OCI-LY1 (cell line): ENCODE data around the gene NF2.

ENCODE experiments used
- H2AFZ ChIP-seq: fragments of 200-600 bp; sonication (generic), shearing (Covaris generic); 2 replicates; pipeline ENCODE4 v1.6.0; 2014; ENCODE audit warnings: antibody characterized with exemption, mild to moderate bottlenecking, low read length
- H3F3A ChIP-seq: fragments of 200-600 bp; sonication (generic), shearing (Covaris generic); 2 replicates; pipeline ENCODE4 v1.6.0; 2014; ENCODE audit warnings: mild to moderate bottlenecking, antibody characterized with exemption, low read length, moderate library complexity; ENCODE audit not compliant: insufficient read depth
- H3K27ac ChIP-seq: fragments of 200-600 bp; sonication (generic); 2 replicates; pipeline ENCODE4 v1.5.1; 2014; ENCODE audit warnings: low read length, mixed run types, mild to moderate bottlenecking, low read depth; ENCODE audit not compliant: poor library complexity, severe bottlenecking
- H3K27me3 ChIP-seq: fragments of 200-600 bp; sonication (generic); 2 replicates; pipeline ENCODE4 v1.6.0; 2014; ENCODE audit warnings: antibody characterized with exemption, mild to moderate bottlenecking, low read length, moderate library complexity; ENCODE audit not compliant: insufficient read depth
- H3K36me3 ChIP-seq: fragments of 200-600 bp; sonication (generic); 2 replicates; pipeline ENCODE4 v1.6.1; 2014; ENCODE audit warnings: mild to moderate bottlenecking, antibody characterized with exemption, low read length, moderate library complexity, mixed read lengths; ENCODE audit not compliant: insufficient read depth
- H3K4me1 ChIP-seq: fragments of 200-600 bp; sonication (generic); 2 replicates; pipeline ENCODE4 v1.5.1; 2014; ENCODE audit warnings: mild to moderate bottlenecking, low read length, moderate library complexity; ENCODE audit not compliant: insufficient read depth, severe bottlenecking
- H3K4me2 ChIP-seq: fragments of 200-600 bp; sonication (generic), shearing (Covaris generic); 2 replicates; pipeline ENCODE4 v1.6.1; 2014; ENCODE audit warnings: low read length
- H3K4me3 ChIP-seq: fragments of 200-600 bp; sonication (generic); 2 replicates; pipeline ENCODE4 v1.5.1; 2014; ENCODE audit warnings: low read length, low read depth, mild to moderate bottlenecking, mixed read lengths; ENCODE audit not compliant: poor library complexity, severe bottlenecking
- H3K79me2 ChIP-seq: fragments of 200-600 bp; shearing (Covaris generic); 2 replicates; pipeline ENCODE4 v1.6.1; 2016; ENCODE audit warnings: mixed run types, low read length, mixed read lengths; ENCODE audit not compliant: insufficient read depth
- H3K9ac ChIP-seq: fragments of 200-600 bp; sonication (generic), shearing (Covaris generic); 2 replicates; pipeline ENCODE4 v1.6.1; 2014; ENCODE audit warnings: mild to moderate bottlenecking, low read length, mixed read lengths
- H3K9me2 ChIP-seq: fragments of 200-600 bp; sonication (generic), shearing (Covaris generic); 2 replicates; pipeline ENCODE4 v1.6.1; 2014; ENCODE audit warnings: low read depth, mild to moderate bottlenecking, low read length, mixed read lengths
- H3K9me3 ChIP-seq: fragments of 200-600 bp; shearing (Covaris generic); 2 replicates; pipeline ENCODE4 v1.6.1; 2014; ENCODE audit warnings: low read length, mixed read lengths
- H4K20me1 ChIP-seq: fragments of 200-600 bp; sonication (generic), shearing (Covaris generic); 2 replicates; pipeline ENCODE4 v1.6.0; 2016; ENCODE audit warnings: mild to moderate bottlenecking, low read length; ENCODE audit not compliant: insufficient read depth
- EZH2 ChIP-seq: fragments of 200-600 bp; sonication (generic), shearing (Covaris generic); IDR thresholded peaks from 2 replicates; pipeline ENCODE4 v1.8.0; 2017; ENCODE audit warnings: borderline replicate concordance, mixed run types, mild to moderate bottlenecking, antibody characterized with exemption, low read length, moderate library complexity, mixed read lengths
- TF ChIP-seq, protein P1 (sequence below): fragments of 200-600 bp; sonication (generic), shearing (Covaris generic); IDR thresholded peaks from 2 replicates; pipeline ENCODE4 v1.5.1; 2017; ENCODE audit warnings: mild to moderate bottlenecking, antibody characterized with exemption, low read length, moderate library complexity, mixed read lengths

NF2 gene

DNA sequence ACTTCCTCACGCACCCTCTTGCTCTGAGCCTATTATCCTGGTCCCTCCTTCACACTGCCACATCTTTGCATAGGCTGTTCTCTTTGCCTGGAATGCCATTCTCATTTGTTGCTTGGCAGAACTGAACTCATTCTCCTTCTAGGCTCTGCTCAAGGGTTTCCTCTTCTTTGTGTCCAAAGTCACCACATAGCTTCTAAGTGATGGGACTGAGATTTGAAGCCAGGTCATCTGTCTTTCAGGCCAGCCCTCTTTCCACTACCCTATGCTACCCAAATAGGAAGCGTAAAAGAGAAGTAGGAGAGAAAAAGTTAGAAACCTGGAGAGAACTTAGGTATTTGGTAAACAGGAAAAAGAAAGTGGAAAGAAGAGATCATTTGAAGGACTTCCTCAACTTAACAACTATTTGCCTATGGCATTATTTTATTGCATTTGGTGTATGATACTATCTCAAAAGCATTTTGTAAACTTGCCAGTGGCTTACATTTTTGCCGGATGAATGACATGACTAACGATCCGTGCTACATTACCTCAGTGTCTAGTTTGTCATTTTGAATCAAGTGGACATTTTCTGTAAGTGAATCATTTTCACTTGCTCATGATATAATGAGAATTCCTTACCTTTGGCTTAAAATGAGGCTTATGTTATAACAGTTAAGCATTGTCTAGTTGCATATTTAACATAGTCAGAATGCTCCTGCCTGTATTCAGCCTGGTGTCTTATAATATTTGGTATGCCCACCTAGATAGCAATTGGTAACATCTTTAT lies 18.5 kb downstream of the NF2 start:
- peak overlapping the region; percentile 39 for H3K27ac ChIP-seq
- no peaks in the 10 kb centered on the region for H4K20me1 ChIP-seq
- no peaks in the 10 kb centered on the region for H3K9me2 ChIP-seq
- no peaks in the 10 kb centered on the region for H3K9me3 ChIP-seq
- no peak overlapping the region for H3K9ac ChIP-seq
- H3K79me2 ChIP-seq, result peaks cover 24% of the 10 kb centered on the region
- H3K4me1 ChIP-seq, result peaks cover 23% of the 10 kb centered on the region
- no peaks in the 10 kb centered on the region for H3K27me3 ChIP-seq
- no peak overlapping the region for H2AFZ ChIP-seq
- TF ChIP-seq, protein P1, sequence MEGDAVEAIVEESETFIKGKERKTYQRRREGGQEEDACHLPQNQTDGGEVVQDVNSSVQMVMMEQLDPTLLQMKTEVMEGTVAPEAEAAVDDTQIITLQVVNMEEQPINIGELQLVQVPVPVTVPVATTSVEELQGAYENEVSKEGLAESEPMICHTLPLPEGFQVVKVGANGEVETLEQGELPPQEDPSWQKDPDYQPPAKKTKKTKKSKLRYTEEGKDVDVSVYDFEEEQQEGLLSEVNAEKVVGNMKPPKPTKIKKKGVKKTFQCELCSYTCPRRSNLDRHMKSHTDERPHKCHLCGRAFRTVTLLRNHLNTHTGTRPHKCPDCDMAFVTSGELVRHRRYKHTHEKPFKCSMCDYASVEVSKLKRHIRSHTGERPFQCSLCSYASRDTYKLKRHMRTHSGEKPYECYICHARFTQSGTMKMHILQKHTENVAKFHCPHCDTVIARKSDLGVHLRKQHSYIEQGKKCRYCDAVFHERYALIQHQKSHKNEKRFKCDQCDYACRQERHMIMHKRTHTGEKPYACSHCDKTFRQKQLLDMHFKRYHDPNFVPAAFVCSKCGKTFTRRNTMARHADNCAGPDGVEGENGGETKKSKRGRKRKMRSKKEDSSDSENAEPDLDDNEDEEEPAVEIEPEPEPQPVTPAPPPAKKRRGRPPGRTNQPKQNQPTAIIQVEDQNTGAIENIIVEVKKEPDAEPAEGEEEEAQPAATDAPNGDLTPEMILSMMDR, result no peak
- TF ChIP-seq EZH2, result no peak
- H3K36me3 ChIP-seq, result peaks cover 2% of the 10 kb centered on the region; the same call in 1 of the 2 replicates
- no peaks in the 10 kb centered on the region for H3F3A ChIP-seq
- H3K4me3 ChIP-seq, result no peak overlapping the region
- H3K4me2 ChIP-seq, result peak overlapping the region; percentile 3; the same call in 1 of the 2 replicates

DNA sequence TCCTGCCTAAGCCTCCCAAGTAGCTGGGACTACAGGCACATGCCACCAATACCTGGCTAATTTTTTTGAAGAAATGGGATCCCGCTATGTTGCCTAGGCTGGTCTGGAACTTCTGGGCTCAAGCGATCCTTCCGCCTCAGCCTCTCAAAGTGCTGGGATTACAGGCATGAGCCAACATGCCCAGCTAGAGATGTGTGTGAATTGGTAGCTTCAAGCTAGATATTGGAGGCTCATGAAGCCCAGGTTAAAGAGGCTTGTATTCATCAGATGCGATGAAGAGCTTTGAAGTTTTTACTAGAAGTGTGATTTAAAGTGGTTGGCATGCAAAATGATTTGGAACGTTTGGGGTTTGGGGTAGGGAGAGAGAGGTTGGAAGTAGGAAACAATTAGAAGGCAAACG lies 19.6 kb downstream of the NF2 start:
- no peaks in the 10 kb centered on the region for H3K9me2 ChIP-seq
- H3K27ac ChIP-seq, result peak overlapping the region; percentile 38
- H3F3A ChIP-seq, result no peaks in the 10 kb centered on the region
- no peaks in the 10 kb centered on the region for H3K9me3 ChIP-seq
- H2AFZ ChIP-seq, result no peak overlapping the region
- peaks cover 33% of the 10 kb centered on the region for H3K79me2 ChIP-seq
- peak overlapping the region; percentile 9; the same call in 1 of the 2 replicates for H3K4me2 ChIP-seq
- no peaks in the 10 kb centered on the region for H3K27me3 ChIP-seq
- H3K4me3 ChIP-seq, result no peak overlapping the region
- TF ChIP-seq, protein P1, result no peak
- TF ChIP-seq EZH2, result no peak
- peaks cover 4% of the 10 kb centered on the region; the same call in 1 of the 2 replicates for H3K36me3 ChIP-seq
- H4K20me1 ChIP-seq, result no peaks in the 10 kb centered on the region
- H3K9ac ChIP-seq, result no peak overlapping the region; the same call in 1 of the 2 replicates
- H3K4me1 ChIP-seq, result peaks cover 23% of the 10 kb centered on the region

DNA sequence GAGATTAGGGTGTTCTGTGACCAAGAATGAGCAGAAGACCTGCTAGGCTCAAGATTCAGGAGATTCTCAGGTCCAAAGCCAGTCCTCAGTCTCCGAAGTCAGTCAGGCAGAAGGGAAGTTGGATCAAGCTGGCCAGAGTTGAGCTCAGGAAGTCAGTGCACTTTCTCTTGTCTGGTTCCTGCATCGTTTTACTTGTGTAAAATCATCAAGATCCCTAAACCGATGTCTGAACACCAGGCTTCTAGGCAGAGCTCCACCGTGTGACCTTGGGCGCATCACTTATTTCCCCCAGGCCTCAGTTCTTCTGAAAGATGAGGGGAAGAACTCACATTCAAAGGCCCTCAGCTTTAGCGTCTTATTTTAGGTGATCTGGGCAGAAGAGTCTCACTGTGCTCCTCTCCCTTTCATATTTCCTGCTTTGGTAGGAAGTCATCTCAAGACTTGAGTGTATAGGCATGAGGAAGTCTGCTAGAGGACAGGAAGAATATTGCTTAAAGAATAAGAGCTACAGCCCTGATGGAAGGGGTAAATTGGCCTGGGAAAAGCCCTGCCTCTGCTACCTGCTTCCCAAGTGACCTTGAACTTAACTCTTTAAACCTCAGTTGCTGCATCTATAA lies 20.2 kb downstream of the NF2 start:
- H3K27ac ChIP-seq, result peak overlapping the region; percentile 38
- H3K27me3 ChIP-seq, result no peaks in the 10 kb centered on the region
- H3K9ac ChIP-seq, result no peak overlapping the region; the same call in 1 of the 2 replicates
- peaks cover 4% of the 10 kb centered on the region; the same call in 1 of the 2 replicates for H3K36me3 ChIP-seq
- H3K4me2 ChIP-seq, result peak overlapping the region; percentile 9; the same call in 1 of the 2 replicates
- peaks cover 32% of the 10 kb centered on the region for H3K79me2 ChIP-seq
- no peaks in the 10 kb centered on the region for H3F3A ChIP-seq
- H3K9me2 ChIP-seq, result no peaks in the 10 kb centered on the region
- H4K20me1 ChIP-seq, result no peaks in the 10 kb centered on the region
- peaks cover 23% of the 10 kb centered on the region for H3K4me1 ChIP-seq
- no peak overlapping the region for H2AFZ ChIP-seq
- H3K9me3 ChIP-seq, result no peaks in the 10 kb centered on the region
- no peak overlapping the region for H3K4me3 ChIP-seq
- no peak for TF ChIP-seq EZH2
- TF ChIP-seq, protein P1, result no peak
